IMR-90 (cell line): ENCODE results near the gene CD248.

Source experiments
- CTCF ChIP-seq: conservative IDR thresholded peaks from 2 replicates; pipeline ENCODE4 v1.5.1; 2012; ENCODE audit warnings: mild to moderate bottlenecking, low read depth, low read length, improper control_type of control experiment
- POLR2A ChIP-seq: IDR thresholded peaks from 2 replicates; pipeline ENCODE4 v1.6.1; 2012; ENCODE audit warnings: mild to moderate bottlenecking, low read depth, low read length

- TF ChIP-seq POLR2A (no peak), CTCF (no peak)
Measured at GRCh38 chr11:66299186-66299585, 17.7 kb downstream of the CD248 start.
